Transverse colon (tissue), 4 donors: Measurements from ENCODE around the gene AARS1.

Experiments used
- EP300 ChIP-seq: sonication (generic); formaldehyde crosslinking; IDR thresholded peaks from one replicate; pipeline ENCODE4 v1.6.1; 2017; ENCODE audit warnings: antibody characterized with exemption, low read depth
- POLR2A ChIP-seq: fragments of 450-650 bp; IDR thresholded peaks from one replicate; pipeline ENCODE4 v1.6.1; 2016; ENCODE audit warnings: antibody characterized with exemption, mild to moderate bottlenecking, moderate library complexity
- POLR2AphosphoS5 ChIP-seq, 3 donors: sonication (generic); formaldehyde crosslinking; IDR thresholded peaks; one replicate each; pipeline ENCODE4 v1.6.1; 2016; ENCODE audit warnings: antibody characterized with exemption in 3 of 3
- TF ChIP-seq, protein P1 (sequence below), 5 experiments: fragments of 200-600 bp in 3 of 5; fragments of 450-650 bp in 2 of 5; sonication (generic) in 3 of 5; IDR thresholded peaks; 1 replicate in 2 of 5; 2 replicates in 3 of 5; pipeline ENCODE4 v1.5.1; 2016 to 2017; ENCODE audit warnings: antibody characterized with exemption in 5 of 5, inconsistent platforms in 3 of 5, mild to moderate bottlenecking in 2 of 5, moderate library complexity in 1 of 5

DNA sequence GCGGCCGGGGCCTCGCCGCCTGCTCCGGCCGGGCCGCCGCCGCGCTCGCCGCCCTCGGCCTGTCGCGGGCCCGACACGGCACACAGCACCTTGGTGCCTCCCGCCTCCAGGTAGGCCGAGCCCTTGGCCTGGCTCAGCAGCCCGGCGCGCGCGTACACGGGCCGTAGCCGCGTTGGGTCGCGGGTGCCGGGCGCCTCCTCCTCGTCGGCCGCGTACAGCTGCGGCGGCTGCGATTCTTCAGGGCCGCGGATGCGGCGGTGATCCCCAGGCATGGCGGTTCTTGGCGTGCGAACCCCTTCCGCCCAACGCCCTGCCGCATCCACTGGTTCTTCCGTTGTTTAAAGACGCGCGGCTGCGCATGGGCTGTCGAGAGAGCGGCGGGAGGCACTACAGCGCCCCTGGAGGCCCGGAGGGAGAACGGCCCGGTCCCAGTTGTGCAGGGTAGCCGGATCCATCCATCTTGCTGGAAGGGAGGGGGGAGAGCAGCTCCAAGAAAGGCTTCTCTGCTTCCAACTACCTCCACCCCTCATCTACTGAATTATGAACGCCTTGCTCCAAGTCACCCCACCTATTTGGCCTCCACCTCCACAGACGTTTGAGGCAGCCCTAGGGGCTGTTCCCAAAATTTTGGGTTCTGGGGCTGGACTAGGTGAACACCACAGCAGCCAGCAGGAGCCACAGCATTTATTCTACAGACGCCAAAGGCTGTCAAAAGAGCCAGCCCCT, 37.5 kb downstream of the AARS1 start, which contains the start of gene EXOSC6:
- TF ChIP-seq, protein P1, sequence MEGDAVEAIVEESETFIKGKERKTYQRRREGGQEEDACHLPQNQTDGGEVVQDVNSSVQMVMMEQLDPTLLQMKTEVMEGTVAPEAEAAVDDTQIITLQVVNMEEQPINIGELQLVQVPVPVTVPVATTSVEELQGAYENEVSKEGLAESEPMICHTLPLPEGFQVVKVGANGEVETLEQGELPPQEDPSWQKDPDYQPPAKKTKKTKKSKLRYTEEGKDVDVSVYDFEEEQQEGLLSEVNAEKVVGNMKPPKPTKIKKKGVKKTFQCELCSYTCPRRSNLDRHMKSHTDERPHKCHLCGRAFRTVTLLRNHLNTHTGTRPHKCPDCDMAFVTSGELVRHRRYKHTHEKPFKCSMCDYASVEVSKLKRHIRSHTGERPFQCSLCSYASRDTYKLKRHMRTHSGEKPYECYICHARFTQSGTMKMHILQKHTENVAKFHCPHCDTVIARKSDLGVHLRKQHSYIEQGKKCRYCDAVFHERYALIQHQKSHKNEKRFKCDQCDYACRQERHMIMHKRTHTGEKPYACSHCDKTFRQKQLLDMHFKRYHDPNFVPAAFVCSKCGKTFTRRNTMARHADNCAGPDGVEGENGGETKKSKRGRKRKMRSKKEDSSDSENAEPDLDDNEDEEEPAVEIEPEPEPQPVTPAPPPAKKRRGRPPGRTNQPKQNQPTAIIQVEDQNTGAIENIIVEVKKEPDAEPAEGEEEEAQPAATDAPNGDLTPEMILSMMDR (IDR thresholded peaks at IDR 0.05) = peak; percentile 90 to 94 (median 92)
- peak; percentile 88 for TF ChIP-seq POLR2A
- TF ChIP-seq POLR2AphosphoS5 (IDR thresholded peaks at IDR 0.05) = peak; percentile 90 to 95 (median 95)
- TF ChIP-seq EP300 = no peak
